Upper lobe of left lung (tissue), 4 donors: ENCODE results near the gene DENND1A.

Source experiments
- CTCF ChIP-seq, 6 experiments: fragments of 450-650 bp in 4 of 6; fragments of 200-600 bp in 2 of 6; sonication (generic) in 2 of 6; IDR thresholded peaks; one replicate each; pipeline ENCODE4 v1.5.1; 2016 to 2019; ENCODE audit warnings: antibody characterized with exemption in 6 of 6
- EP300 ChIP-seq, 4 donors: sonication (generic); formaldehyde crosslinking; IDR thresholded peaks; one replicate each; pipeline ENCODE4 v1.5.1; 2017; ENCODE audit warnings: antibody characterized with exemption in 4 of 4, control low read depth in 2 of 4
- POLR2A ChIP-seq, 4 donors: fragments of 450-650 bp; IDR thresholded peaks; one replicate each; pipeline ENCODE4 v1.5.1; 2016 to 2017; ENCODE audit warnings: antibody characterized with exemption in 4 of 4, mild to moderate bottlenecking in 2 of 4
- POLR2AphosphoS5 ChIP-seq, 2 donors: sonication (generic); formaldehyde crosslinking; IDR thresholded peaks; one replicate each; pipeline ENCODE4 v1.5.1; 2017; ENCODE audit warnings: antibody characterized with exemption in 2 of 2

- TF ChIP-seq POLR2A (IDR thresholded peaks at IDR 0.05) (no peak), CTCF (IDR thresholded peaks at IDR 0.05) (no peak), EP300 (IDR thresholded peaks at IDR 0.05) (no peak), POLR2AphosphoS5 (IDR thresholded peaks at IDR 0.05) (no peak)
Observed at GRCh38 chr9:123620239-123620638, 309.7 kb downstream of the DENND1A start.
